Stimulated activated CD8-positive, alpha-beta memory T cell treated with anti-CD3 and anti-CD28 coated beads, Interleukin-15, amount 100 ng/mL, for 4 hours (primary cell): Measurements from ENCODE around the gene CCDC8.
"Not testable (repeated sequence)": the region's sequence is repeated elsewhere in the genome, so short reads cannot be mapped to it uniquely, and the experiment has no call there.

Experiments used
- DNase-seq, 2 donors: peaks; one replicate each; pipeline ENCODE4 v3.0.0-alpha.2; 2020; ENCODE audit warnings: low read depth in 2 of 2

Gene CCDC8, protein sequence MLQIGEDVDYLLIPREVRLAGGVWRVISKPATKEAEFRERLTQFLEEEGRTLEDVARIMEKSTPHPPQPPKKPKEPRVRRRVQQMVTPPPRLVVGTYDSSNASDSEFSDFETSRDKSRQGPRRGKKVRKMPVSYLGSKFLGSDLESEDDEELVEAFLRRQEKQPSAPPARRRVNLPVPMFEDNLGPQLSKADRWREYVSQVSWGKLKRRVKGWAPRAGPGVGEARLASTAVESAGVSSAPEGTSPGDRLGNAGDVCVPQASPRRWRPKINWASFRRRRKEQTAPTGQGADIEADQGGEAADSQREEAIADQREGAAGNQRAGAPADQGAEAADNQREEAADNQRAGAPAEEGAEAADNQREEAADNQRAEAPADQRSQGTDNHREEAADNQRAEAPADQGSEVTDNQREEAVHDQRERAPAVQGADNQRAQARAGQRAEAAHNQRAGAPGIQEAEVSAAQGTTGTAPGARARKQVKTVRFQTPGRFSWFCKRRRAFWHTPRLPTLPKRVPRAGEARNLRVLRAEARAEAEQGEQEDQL

GRCh38 chr19:46413262-46414031 lies at the start of gene CCDC8:
CCDC8 (minus strand) TSS chr19:46413564; CDS start chr19:46412810, 754 bp downstream.
- no peak for DNase-seq

- DNase-seq = no peak
Measured at GRCh38 chr19:46461537-46461936, 48.2 kb upstream of the CCDC8 start.

DNA sequence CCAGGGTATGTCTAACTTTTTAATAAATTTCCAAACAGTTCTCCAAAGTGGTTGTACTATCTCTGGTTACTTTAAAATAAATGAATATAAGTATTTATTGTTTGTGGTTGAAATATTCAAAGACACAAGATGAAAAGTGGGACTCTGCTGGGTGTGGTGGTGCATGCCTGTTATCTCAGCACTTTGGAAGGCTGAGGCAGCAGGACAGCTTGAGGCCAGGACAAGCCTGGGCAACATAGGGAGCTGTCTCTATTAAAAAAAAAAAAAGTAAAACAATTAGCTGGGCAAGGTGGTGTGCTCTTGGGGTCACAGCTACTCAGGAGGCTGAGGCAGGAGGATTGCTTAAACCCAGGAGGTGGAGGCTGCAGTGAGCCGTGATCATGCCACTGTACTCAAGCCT lies 47.6 kb upstream of the CCDC8 start:
- no peak for DNase-seq

GRCh38 chr19:46460055-46460454 lies 46.7 kb upstream of the CCDC8 start:
- DNase-seq = no peak

DNA sequence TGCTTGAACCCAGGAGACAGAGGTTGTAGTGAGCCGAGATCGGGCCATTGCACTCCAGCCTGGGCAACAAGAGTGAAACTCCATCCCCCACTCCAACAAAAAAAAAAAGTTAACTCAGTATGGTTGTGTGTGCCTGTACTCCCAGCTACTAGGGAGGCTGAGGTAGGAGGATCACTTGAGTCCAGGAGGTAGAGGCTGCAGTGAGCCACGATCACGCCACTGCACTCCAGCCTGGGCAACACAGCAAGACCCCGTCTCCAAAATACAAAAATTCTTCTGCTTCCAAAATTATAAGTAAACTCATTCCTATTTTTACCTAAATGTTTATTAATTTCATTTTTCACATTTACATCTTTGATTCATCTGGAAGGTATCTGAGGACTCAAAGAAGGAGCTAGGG lies 43.6 kb upstream of the CCDC8 start:
- DNase-seq = no peak

- DNase-seq = no peak
Measured at GRCh38 chr19:46454244-46454643, 40.9 kb upstream of the CCDC8 start.

DNA sequence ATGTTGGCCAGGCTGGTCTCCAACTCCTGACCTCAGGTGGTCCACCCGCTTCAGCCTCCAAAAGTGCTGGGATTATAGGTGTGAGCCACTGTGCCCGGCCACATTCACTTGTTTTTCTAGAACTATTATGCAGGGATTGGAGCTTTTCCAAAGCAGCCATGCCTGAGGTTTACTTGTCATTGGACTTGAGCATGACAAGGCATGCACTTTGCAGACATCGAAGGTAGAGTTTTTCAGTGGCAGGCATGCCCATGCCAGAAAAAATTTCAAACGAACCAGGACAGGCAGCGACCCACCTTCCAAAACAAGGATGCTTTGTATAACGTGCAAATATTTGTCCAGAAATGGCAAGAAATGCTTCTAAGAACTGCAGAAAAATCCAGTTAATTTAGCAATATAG lies 40.3 kb upstream of the CCDC8 start:
- no peak for DNase-seq

GRCh38 chr19:46452186-46452585 lies 38.8 kb upstream of the CCDC8 start:
- no peak for DNase-seq

- DNase-seq = no peak
Measured at GRCh38 chr19:46451352-46451751, 38.0 kb upstream of the CCDC8 start.

DNA sequence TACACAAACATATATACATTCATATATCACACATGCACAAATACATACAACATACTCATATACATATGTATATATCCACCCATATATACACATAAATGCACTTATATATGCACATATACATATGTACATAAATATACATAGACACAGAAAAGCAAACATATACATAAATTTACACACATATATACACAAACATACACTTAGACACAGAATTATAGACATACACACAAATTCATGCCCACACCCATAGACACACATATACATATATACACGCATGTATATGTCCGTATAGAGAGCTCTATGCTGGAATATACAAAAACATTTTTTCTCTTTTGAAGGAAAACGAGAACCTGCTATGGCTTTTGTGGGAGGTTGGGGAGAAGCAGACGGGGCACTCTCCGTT lies 37.4 kb upstream of the CCDC8 start:
- DNase-seq = no peak

DNA sequence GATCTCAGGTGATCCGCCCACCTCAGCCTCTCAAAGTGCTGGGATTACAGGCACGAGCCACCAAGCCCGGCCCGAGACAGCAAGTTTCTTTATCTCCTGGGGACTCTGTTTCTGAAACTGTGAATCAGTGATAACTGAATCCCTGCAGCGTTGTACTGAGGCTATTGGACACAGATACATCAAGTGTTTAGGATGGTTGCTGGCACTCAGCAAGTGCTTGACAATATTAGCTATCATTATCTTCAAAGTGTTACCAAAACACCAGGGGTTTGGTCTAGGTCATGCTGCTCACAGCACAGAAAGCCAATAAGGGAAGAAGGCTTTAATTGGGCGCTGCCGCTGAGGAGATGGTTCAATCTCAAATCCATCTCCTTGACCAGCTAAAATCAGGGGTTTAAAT lies 35.9 kb upstream of the CCDC8 start:
- DNase-seq = no peak

DNA sequence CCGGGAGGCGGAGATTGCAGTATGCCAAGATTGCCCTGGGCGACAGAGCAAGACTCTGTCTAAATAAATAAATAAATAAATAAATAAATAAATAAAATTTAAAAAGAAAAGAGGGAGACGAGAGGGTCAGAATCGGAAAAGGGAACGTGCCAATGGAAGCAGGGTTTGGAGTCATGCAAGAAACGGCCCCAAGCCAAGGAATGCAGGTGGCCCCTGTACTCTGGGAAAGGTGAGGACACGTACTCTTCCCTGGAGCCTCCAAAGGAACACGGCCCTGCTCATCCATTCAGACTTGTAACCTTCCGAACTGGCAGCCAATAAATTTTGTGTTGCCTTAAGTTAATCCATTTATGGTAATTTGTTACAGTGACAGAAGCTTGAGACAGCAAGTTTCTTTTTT lies 35.2 kb upstream of the CCDC8 start:
- DNase-seq = no peak

- DNase-seq = no peak
Measured at GRCh38 chr19:46447824-46448223, 34.5 kb upstream of the CCDC8 start.

DNA sequence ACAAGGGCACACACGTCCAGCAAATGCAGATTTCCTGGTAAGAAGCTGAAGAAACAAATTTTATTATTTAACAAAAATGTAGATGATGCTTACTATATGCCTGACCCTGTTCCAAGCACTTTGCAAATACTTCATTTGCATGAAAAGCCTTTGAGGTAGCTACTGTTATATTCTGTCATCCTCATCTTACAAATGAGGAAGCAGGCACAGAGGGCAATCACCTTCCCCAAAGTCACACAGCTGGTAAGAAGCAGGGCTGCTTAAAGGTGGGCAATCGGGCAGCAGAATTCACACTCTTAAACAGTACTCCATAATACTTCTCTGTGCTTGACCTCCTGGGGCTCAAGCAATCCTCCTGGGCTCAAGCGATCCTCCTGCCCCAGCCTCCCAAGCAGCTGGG lies 33.6 kb upstream of the CCDC8 start:
- DNase-seq = no peak

DNA sequence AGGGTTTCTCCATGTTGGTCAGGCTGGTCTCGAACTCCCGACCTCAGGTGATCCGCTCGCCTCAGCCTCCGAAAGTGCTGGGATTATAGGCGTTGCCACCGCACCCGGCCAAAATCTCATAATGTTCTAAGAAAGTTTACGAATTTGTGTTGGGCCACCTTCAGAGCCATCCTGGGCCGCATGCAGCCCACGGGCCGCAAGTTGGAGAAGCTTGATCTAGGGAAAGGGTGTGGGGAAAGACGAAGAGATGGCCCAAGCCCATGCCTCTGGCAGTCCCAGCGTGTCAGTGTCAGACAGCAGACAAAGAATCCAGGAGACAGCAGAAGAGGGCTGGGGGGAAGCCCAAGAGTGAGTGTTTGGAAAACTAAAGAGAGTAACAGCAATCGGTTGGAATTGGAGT lies 32.7 kb upstream of the CCDC8 start:
- DNase-seq = no peak

- DNase-seq = no peak
Measured at GRCh38 chr19:46442808-46443450, 29.6 kb upstream of the CCDC8 start.

DNA sequence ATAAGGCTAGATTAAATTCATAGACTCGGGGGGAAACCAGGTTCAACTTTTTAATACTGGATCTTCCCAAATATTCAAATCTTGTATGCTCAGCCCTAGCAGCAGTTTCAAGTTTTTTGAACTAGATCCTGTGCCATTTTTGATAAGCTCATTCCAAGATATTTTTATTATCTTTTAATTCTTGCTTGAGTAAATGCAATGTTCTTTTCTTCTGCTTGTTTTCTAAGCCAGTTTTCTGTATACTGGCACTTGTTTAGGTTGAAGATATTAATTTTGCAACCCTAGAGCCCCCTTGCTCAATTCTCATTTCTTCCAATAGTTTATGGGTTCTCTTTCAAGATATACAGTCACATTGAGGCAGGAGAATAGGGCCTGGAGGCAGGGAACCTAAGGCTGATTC lies 28.5 kb upstream of the CCDC8 start:
- no peak for DNase-seq

DNA sequence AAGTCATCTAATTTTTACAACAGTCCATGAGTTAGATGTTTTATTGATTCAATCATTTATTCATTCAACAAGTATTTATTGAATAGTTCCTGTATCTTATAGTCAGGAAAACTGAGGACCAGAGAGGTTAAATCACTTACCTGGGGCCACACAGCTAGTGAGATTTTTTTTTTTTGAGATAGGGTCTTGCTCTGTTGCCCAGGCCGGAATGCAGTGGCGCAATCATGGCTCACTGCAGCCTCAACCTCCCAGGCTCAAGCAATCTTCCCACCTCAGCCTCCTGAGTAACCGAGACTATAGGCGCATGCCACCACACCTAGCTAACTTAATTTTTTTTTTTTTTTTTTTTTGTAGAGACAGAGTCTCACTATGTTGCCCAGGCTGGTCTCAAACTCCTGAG lies 22.3 kb upstream of the CCDC8 start:
- DNase-seq = not testable (repeated sequence)

GRCh38 chr19:46435009-46435408 lies 21.6 kb upstream of the CCDC8 start:
- DNase-seq = no peak

GRCh38 chr19:46433470-46433869 lies 20.1 kb upstream of the CCDC8 start:
- not testable (repeated sequence) for DNase-seq

DNA sequence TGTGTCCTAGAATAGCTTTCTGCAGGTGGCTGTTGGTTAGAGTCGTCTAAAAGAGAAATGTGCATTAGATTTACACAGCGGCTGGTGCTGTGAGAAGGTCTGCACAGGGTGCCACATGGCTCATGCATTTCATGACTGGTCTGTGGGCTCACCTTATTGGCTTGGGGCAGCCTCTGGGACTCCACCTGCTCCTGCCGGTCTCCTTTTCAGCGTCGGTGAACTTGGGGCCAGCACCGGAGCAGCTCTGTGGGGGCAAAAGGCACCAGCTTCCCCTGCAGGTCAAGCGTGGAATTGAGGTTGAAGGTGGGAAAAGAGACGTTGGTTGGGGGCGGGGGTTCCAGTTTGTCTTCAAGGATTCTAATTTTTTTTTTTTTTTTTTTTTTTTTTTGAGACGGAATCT lies 18.5 kb upstream of the CCDC8 start:
- DNase-seq = no peak

DNA sequence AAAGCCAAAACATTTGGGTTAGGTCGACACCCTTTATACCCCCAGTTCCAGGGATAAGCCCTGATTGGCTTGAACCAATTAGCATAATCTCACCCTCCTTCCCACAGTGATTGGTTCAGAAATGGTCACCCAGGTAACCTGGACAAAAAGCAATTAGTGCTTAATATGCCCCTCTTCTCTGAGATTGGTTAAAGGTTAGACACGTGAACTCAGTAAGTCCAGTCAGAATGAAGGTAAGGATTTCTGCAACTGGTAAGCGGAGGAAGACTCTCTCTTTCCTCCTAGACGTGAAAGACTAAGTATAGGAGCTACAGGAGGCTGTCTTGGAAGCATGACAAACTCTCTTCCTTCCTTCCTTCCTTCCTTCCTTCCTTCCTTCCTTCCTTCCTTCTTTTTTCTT lies 16.6 kb upstream of the CCDC8 start:
- DNase-seq = no peak
